ENCODE measurements around the gene INKA1. TPM values are rescaled to one million over a fixed set of nuclear protein-coding genes. Genes with fewer than 3 reads are reported as not detected.
A peak's percentile ranks its signal among the peaks of the same experiment; 100 is the strongest.
"Not testable (repeated sequence)": the region's sequence is repeated elsewhere in the genome, so short reads cannot be mapped to it uniquely, and the experiment has no call there.

Gene INKA1
- total and polyA plus RNA-seq, 4 donors, result 5.6 to 7.6 (median 7.3) TPM

GRCh38 chr3:49805897-49806701 is 3.0 kb downstream of the INKA1 start:
- WGBS (ENCODE audit: insufficient coverage), result 64% methylated on average over 6 of the region's 11 CpGs
- peaks cover 27% of the 10 kb centered on the region for H3K36me3 ChIP-seq (ENCODE audit: control insufficient read depth, insufficient read depth, low read length)
- DNase-seq (ENCODE audit: low read depth in 4 of 6, low spot score in 6 of 6), result peak in 1 of 6 donors; percentile 50
- H3K4me3 ChIP-seq (ENCODE audit: low read depth, low read length), result no peak overlapping the region
- peaks cover 56% of the 10 kb centered on the region for H3K4me1 ChIP-seq (ENCODE audit: control insufficient read depth, insufficient read depth, low read length)
- peak overlapping the region; percentile 89 for H3K27ac ChIP-seq (ENCODE audit: low read depth, low read length)
- no peaks in the 10 kb centered on the region for H3K9me3 ChIP-seq (ENCODE audit: control insufficient read depth, insufficient read depth, low read length)
- H3K27me3 ChIP-seq (ENCODE audit: control insufficient read depth, insufficient read depth, low read length), result no peaks in the 10 kb centered on the region

GRCh38 chr3:49806850-49807249 is 3.8 kb downstream of the INKA1 start:
- no peaks in the 10 kb centered on the region for H3K27me3 ChIP-seq (ENCODE audit: control insufficient read depth, insufficient read depth, low read length)
- H3K36me3 ChIP-seq (ENCODE audit: control insufficient read depth, insufficient read depth, low read length), result peaks cover 30% of the 10 kb centered on the region
- DNase-seq (ENCODE audit: low read depth in 4 of 6, low spot score in 6 of 6), result no peak
- H3K4me3 ChIP-seq (ENCODE audit: low read depth, low read length), result no peak overlapping the region
- no peaks in the 10 kb centered on the region for H3K9me3 ChIP-seq (ENCODE audit: control insufficient read depth, insufficient read depth, low read length)
- peak overlapping the region; percentile 89 for H3K27ac ChIP-seq (ENCODE audit: low read depth, low read length)
- WGBS (ENCODE audit: insufficient coverage), result 92% methylated on average over 1 of the region's 2 CpGs
- H3K4me1 ChIP-seq (ENCODE audit: control insufficient read depth, insufficient read depth, low read length), result peaks cover 56% of the 10 kb centered on the region

GRCh38 chr3:49807431-49808114 is 4.5 kb downstream of the INKA1 start:
- WGBS (ENCODE audit: insufficient coverage), result 78% methylated on average over 8 of the region's 13 CpGs
- Histone ChIP-seq H3K27me3 (ENCODE audit: control insufficient read depth, insufficient read depth, low read length) (no peaks in the 10 kb centered on the region), H3K27ac (ENCODE audit: low read depth, low read length) (peak overlapping the region; percentile 89), H3K9me3 (ENCODE audit: control insufficient read depth, insufficient read depth, low read length) (no peaks in the 10 kb centered on the region), H3K4me3 (ENCODE audit: low read depth, low read length) (no peak overlapping the region), H3K4me1 (ENCODE audit: control insufficient read depth, insufficient read depth, low read length) (peaks cover 57% of the 10 kb centered on the region), H3K36me3 (ENCODE audit: control insufficient read depth, insufficient read depth, low read length) (peaks cover 30% of the 10 kb centered on the region)
- no peak for DNase-seq (ENCODE audit: low read depth in 4 of 6, low spot score in 6 of 6)

- H3K4me3 ChIP-seq (ENCODE audit: low read depth, low read length), result peak overlapping the region; percentile 45
- peak overlapping the region; percentile 74 for H3K27ac ChIP-seq (ENCODE audit: low read depth, low read length)
- 72% methylated on average over 7 of the region's 9 CpGs for WGBS (ENCODE audit: insufficient coverage)
- peaks cover 16% of the 10 kb centered on the region for H3K36me3 ChIP-seq (ENCODE audit: control insufficient read depth, insufficient read depth, low read length)
- peaks cover 18% of the 10 kb centered on the region for H3K4me1 ChIP-seq (ENCODE audit: control insufficient read depth, insufficient read depth, low read length)
- DNase-seq (ENCODE audit: low read depth in 4 of 6, low spot score in 6 of 6), result no peak
- no peaks in the 10 kb centered on the region for H3K27me3 ChIP-seq (ENCODE audit: control insufficient read depth, insufficient read depth, low read length)
- no peaks in the 10 kb centered on the region for H3K9me3 ChIP-seq (ENCODE audit: control insufficient read depth, insufficient read depth, low read length)
These were observed 9.9 kb downstream of the INKA1 start for GRCh38 chr3:49812916-49813496.

GRCh38 chr3:49813497-49814174 is 10.6 kb downstream of the INKA1 start, which contains the start of gene UBA7:
UBA7 (minus strand) TSS chr3:49813953; CDS start chr3:49813787, 166 bp downstream.
- Histone ChIP-seq H3K36me3 (ENCODE audit: control insufficient read depth, insufficient read depth, low read length) (peaks cover 16% of the 10 kb centered on the region), H3K27ac (ENCODE audit: low read depth, low read length) (peak within 1 kb of the TSS; percentile 74), H3K4me3 (ENCODE audit: low read depth, low read length) (peak within 1 kb of the TSS; percentile 45), H3K27me3 (ENCODE audit: control insufficient read depth, insufficient read depth, low read length) (no peaks in the 10 kb centered on the region), H3K9me3 (ENCODE audit: control insufficient read depth, insufficient read depth, low read length) (no peaks in the 10 kb centered on the region), H3K4me1 (ENCODE audit: control insufficient read depth, insufficient read depth, low read length) (peaks cover 16% of the 10 kb centered on the region)
- DNase-seq (ENCODE audit: low read depth in 4 of 6, low spot score in 6 of 6), result peak in 3 of 6 donors; percentile 41 to 81 (median 64)
- 52% methylated on average over 7 of the region's 9 CpGs for WGBS (ENCODE audit: insufficient coverage)

GRCh38 chr3:49823131-49823530 is 20.1 kb downstream of the INKA1 start:
- not testable (repeated sequence) for H3K27ac ChIP-seq (ENCODE audit: low read depth, low read length); DNase-seq (ENCODE audit: low read depth in 4 of 6, low spot score in 6 of 6); H3K27me3 ChIP-seq (ENCODE audit: control insufficient read depth, insufficient read depth, low read length); H3K36me3 ChIP-seq (ENCODE audit: control insufficient read depth, insufficient read depth, low read length); H3K9me3 ChIP-seq (ENCODE audit: control insufficient read depth, insufficient read depth, low read length); H3K4me3 ChIP-seq (ENCODE audit: low read depth, low read length); H3K4me1 ChIP-seq (ENCODE audit: control insufficient read depth, insufficient read depth, low read length)
- 60% methylated on average over 1 of the region's 3 CpGs for WGBS (ENCODE audit: insufficient coverage)

GRCh38 chr3:49826016-49826415 is 23.0 kb downstream of the INKA1 start:
- peaks cover 12% of the 10 kb centered on the region for H3K36me3 ChIP-seq (ENCODE audit: control insufficient read depth, insufficient read depth, low read length)
- H3K27me3 ChIP-seq (ENCODE audit: control insufficient read depth, insufficient read depth, low read length), result no peaks in the 10 kb centered on the region
- H3K4me1 ChIP-seq (ENCODE audit: control insufficient read depth, insufficient read depth, low read length), result no peaks in the 10 kb centered on the region
- no peak for DNase-seq (ENCODE audit: low read depth in 4 of 6, low spot score in 6 of 6)
- no peak overlapping the region for H3K4me3 ChIP-seq (ENCODE audit: low read depth, low read length)
- no peaks in the 10 kb centered on the region for H3K9me3 ChIP-seq (ENCODE audit: control insufficient read depth, insufficient read depth, low read length)
- 54% methylated on average over 4 of the region's 6 CpGs for WGBS (ENCODE audit: insufficient coverage)
- H3K27ac ChIP-seq (ENCODE audit: low read depth, low read length), result peak overlapping the region; percentile 72

GRCh38 chr3:49831341-49831740 is 28.3 kb downstream of the INKA1 start:
- H3K4me3 ChIP-seq (ENCODE audit: low read depth, low read length), result no peak overlapping the region
- H3K36me3 ChIP-seq (ENCODE audit: control insufficient read depth, insufficient read depth, low read length), result peaks cover 21% of the 10 kb centered on the region
- H3K27me3 ChIP-seq (ENCODE audit: control insufficient read depth, insufficient read depth, low read length), result no peaks in the 10 kb centered on the region
- no peaks in the 10 kb centered on the region for H3K4me1 ChIP-seq (ENCODE audit: control insufficient read depth, insufficient read depth, low read length)
- H3K27ac ChIP-seq (ENCODE audit: low read depth, low read length), result no peak overlapping the region
- no peaks in the 10 kb centered on the region for H3K9me3 ChIP-seq (ENCODE audit: control insufficient read depth, insufficient read depth, low read length)
- 86% methylated on average over 1 of the region's 3 CpGs for WGBS (ENCODE audit: insufficient coverage)
- no peak for DNase-seq (ENCODE audit: low read depth in 4 of 6, low spot score in 6 of 6)

- peaks cover 25% of the 10 kb centered on the region for H3K4me1 ChIP-seq (ENCODE audit: control insufficient read depth, insufficient read depth, low read length)
- H3K4me3 ChIP-seq (ENCODE audit: low read depth, low read length), result no peak overlapping the region
- no peaks in the 10 kb centered on the region for H3K36me3 ChIP-seq (ENCODE audit: control insufficient read depth, insufficient read depth, low read length)
- no peaks in the 10 kb centered on the region for H3K9me3 ChIP-seq (ENCODE audit: control insufficient read depth, insufficient read depth, low read length)
- peak; percentile 35 to 94 (median 70) for DNase-seq (ENCODE audit: low read depth in 4 of 6, low spot score in 6 of 6)
- H3K27me3 ChIP-seq (ENCODE audit: control insufficient read depth, insufficient read depth, low read length), result no peaks in the 10 kb centered on the region
- H3K27ac ChIP-seq (ENCODE audit: low read depth, low read length), result no peak overlapping the region
- 21% methylated on average over 2 of the region's 6 CpGs for WGBS (ENCODE audit: insufficient coverage)
These were observed 36.2 kb downstream of the INKA1 start for GRCh38 chr3:49839193-49839809.

Data from spinal cord (tissue), 10 donors.